Thyroid gland (tissue), 4 donors: ENCODE measurements around the gene FFAR2.

Source experiments
- POLR2A ChIP-seq, 2 donors: fragments of 450-650 bp; IDR thresholded peaks; one replicate each; pipeline ENCODE4 v1.6.1; 2017; ENCODE audit warnings: antibody characterized with exemption in 2 of 2, mild to moderate bottlenecking in 2 of 2, moderate library complexity in 1 of 2
- TF ChIP-seq, protein P1 (sequence below), 6 experiments: fragments of 200-600 bp in 3 of 6; fragments of 450-650 bp in 3 of 6; sonication (generic) in 3 of 6; IDR thresholded peaks; one replicate each; pipeline ENCODE4 v1.5.1; 2016 to 2019; ENCODE audit warnings: antibody characterized with exemption in 6 of 6, mild to moderate bottlenecking in 2 of 6, inconsistent platforms in 1 of 6, moderate library complexity in 1 of 6

DNA sequence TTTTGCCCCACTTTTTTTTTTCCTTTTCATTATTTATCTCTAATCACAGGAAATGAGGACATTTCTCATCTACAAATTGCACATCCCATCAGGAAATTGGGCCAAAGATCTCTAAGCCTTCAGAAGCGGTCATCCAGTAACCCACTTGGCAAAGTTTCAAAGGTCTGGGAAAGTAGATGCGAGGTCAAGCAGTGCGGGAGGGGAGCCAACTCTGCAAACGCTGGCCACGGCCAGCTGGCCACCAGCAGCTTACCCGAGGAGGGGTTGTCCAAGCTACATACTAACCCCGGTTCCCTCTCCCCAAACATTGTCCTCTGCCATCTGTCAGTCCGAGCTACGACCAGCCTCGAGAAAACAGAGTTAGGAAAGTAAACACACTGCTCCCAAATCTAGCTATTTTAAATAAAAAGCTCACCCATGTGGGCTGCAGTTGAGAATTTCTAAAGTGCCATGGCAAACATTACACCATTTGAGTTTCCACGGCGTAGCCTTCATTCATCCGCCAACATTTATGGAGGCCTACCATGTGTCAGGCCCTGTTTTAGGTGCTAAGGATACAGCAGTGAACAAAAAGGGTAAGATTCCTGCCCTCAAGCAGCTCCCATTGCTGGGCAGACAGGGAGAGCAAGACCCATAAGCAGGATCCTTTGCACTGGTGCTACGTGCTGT lies 11.5 kb downstream of the FFAR2 start:
- TF ChIP-seq, protein P1, sequence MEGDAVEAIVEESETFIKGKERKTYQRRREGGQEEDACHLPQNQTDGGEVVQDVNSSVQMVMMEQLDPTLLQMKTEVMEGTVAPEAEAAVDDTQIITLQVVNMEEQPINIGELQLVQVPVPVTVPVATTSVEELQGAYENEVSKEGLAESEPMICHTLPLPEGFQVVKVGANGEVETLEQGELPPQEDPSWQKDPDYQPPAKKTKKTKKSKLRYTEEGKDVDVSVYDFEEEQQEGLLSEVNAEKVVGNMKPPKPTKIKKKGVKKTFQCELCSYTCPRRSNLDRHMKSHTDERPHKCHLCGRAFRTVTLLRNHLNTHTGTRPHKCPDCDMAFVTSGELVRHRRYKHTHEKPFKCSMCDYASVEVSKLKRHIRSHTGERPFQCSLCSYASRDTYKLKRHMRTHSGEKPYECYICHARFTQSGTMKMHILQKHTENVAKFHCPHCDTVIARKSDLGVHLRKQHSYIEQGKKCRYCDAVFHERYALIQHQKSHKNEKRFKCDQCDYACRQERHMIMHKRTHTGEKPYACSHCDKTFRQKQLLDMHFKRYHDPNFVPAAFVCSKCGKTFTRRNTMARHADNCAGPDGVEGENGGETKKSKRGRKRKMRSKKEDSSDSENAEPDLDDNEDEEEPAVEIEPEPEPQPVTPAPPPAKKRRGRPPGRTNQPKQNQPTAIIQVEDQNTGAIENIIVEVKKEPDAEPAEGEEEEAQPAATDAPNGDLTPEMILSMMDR (IDR thresholded peaks at IDR 0.05): no peak
- no peak for TF ChIP-seq POLR2A (IDR thresholded peaks at IDR 0.05)
